Muscle of leg (tissue), 11 donors: Measurements from ENCODE around the gene KRT1. TPM values are rescaled to one million over a fixed set of nuclear protein-coding genes. Genes with fewer than 3 reads are reported as not detected.
A peak's percentile ranks its signal among the peaks of the same experiment; 100 is the strongest.

Source experiments
- DNase-seq: peaks from one replicate; pipeline ENCODE4 v3.0.0; 2013
- H3K27ac ChIP-seq: one replicate; pipeline ENCODE4 v1.5.1; 2013; ENCODE audit warnings: mild to moderate bottlenecking, low read length, control low read depth
- H3K27me3 ChIP-seq: one replicate; pipeline ENCODE4 v1.6.1; 2013; ENCODE audit warnings: low read length; ENCODE audit not compliant: control insufficient read depth, insufficient read depth
- H3K36me3 ChIP-seq: one replicate; pipeline ENCODE4 v1.6.1; 2013; ENCODE audit warnings: low read length; ENCODE audit not compliant: control insufficient read depth, insufficient read depth
- H3K4me1 ChIP-seq: one replicate; pipeline ENCODE4 v1.6.1; 2013; ENCODE audit warnings: low read length; ENCODE audit not compliant: control insufficient read depth, insufficient read depth
- H3K4me3 ChIP-seq: one replicate; pipeline ENCODE4 v1.5.1; 2013; ENCODE audit warnings: low read length, control low read depth
- H3K9me3 ChIP-seq: replicated peaks from 2 replicates; pipeline ENCODE4 v1.6.1; 2013; ENCODE audit warnings: low read depth, low read length; ENCODE audit not compliant: control insufficient read depth
- WGBS: methylation state at CpG from one replicate; pipeline ENCODE4 v1.1.5; 2013; ENCODE audit warnings: missing lambda C conversion rate; ENCODE audit not compliant: insufficient coverage; 5-methylcytosine and 5-hydroxymethylcytosine counted together
- polyA plus RNA-seq, 8 donors: library from polyadenylated mRNA; unstranded; fragments of 120-200 nt; gene quantifications; one replicate each; pipeline versions ENCODE4 v1.2.1 to v1.2.3, GENCODE V29; 2013; ENCODE audit warnings: inconsistent platforms in 1 of 8, low replicate concordance in 1 of 8; ENCODE audit not compliant: insufficient read length in 8 of 8, insufficient read depth in 1 of 8
- total RNA-seq: library from RNA; stranded (reverse); fragments of 120-200 nt; gene quantifications from one replicate; pipeline ENCODE4 v1.2.4, GENCODE V29; 2013

Gene KRT1
- total and polyA plus RNA-seq, 9 donors = 0.35 to 193 (median 1.8) TPM

DNA sequence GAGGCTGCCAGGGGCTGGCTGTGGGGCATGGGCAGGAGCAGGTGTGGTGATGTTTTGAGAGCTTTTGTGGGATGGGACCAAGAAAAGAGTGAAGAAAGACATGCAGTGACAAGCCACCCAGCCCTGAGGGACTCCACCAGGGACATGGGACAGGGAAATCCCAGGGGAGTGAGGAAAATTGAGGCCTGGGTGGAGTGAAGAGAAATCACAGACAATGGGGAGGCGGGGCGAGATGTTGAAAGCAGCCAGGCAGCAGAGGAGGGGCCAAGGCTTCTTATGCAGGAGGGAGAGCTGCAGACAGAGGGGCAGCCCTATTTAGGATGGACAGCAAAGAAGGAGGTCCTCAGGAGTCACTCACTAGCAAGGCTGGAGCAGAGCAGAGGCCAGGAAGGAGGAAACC, 4.2 kb upstream of the KRT1 start:
- no peaks in the 10 kb centered on the region for H3K4me1 ChIP-seq
- no peak for DNase-seq
- no peaks in the 10 kb centered on the region for H3K9me3 ChIP-seq
- H3K4me3 ChIP-seq = no peak overlapping the region
- peaks cover 15% of the 10 kb centered on the region for H3K27me3 ChIP-seq
- 25% methylated on average over 2 of the region's 2 CpGs for WGBS
- no peaks in the 10 kb centered on the region for H3K36me3 ChIP-seq
- H3K27ac ChIP-seq = no peak overlapping the region

DNA sequence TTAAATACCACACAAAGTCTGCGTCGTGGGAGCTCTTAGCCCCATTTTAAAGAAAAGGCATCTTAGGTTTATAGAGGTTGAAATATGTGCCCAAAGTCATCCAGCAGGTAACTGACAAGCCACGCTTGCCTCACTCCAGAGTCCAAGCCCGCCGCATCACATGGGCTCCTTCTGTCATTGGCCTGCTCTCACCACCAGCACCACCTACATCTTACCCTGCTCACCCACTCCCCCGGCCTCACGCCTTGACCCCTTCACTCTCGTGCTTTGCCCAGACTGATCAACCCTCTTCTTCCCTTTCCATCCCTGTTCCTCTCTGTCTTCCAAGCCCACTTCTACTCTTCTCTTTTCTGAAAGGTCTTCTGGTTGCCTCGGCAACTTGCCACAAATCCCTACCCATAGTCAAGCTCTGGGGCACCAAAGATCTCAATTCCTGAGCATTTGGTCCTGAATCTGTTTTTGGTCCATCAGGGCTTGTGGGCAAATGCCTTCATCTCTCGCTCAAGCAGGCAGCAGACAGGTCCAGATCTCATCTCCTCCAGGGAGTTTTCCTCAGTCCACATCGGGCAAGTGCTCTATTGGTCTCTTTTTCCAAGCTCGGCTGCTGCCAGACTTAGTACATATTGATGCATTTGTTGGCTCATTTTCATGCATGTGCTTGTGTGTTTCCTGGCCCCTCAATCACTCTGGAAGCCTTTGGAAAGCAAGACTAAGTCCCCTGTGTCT, 3.5 kb upstream of the KRT1 start:
- H3K4me1 ChIP-seq = no peaks in the 10 kb centered on the region
- peaks cover 15% of the 10 kb centered on the region for H3K27me3 ChIP-seq
- 87% methylated on average over 9 of the region's 12 CpGs for WGBS
- H3K27ac ChIP-seq = no peak overlapping the region
- H3K36me3 ChIP-seq = no peaks in the 10 kb centered on the region
- DNase-seq = no peak
- H3K4me3 ChIP-seq = no peak overlapping the region
- H3K9me3 ChIP-seq = no peaks in the 10 kb centered on the region

DNA sequence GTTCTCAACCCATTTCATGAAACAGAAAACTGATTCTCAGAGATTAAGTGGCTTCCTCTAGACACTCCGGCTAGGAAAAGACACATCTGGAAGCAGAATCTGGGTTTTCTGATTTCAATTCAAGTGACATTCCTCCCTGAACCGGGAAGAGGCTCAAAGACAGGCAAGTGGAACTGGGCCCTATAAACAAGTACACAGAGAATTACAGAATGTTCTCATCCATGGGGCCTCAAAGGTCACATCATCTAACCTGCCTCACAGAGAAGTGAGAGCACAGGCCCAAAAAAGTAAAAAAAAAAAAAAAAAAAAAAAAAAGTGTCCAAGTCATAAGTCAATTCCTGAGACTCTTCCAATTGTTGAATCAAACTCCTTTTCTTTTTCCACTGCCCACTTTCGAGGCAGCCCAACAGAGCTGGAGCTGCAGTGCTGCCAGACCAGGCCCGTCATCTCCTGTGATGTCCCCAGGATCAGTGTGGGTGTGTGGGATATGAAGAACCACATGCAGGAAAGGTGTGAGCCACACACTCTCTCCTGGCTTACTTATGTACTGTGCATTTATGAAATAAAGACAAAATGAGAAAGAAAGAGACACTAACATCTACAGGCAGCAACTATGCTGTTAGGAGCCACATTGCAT, 2.8 kb upstream of the KRT1 start:
- WGBS = 37% methylated on average over 2 of the region's 4 CpGs
- peak; percentile 45 for DNase-seq
- no peak overlapping the region for H3K27ac ChIP-seq
- H3K36me3 ChIP-seq = no peaks in the 10 kb centered on the region
- H3K27me3 ChIP-seq = peaks cover 14% of the 10 kb centered on the region
- H3K4me3 ChIP-seq = no peak overlapping the region
- no peaks in the 10 kb centered on the region for H3K9me3 ChIP-seq
- no peaks in the 10 kb centered on the region for H3K4me1 ChIP-seq

DNA sequence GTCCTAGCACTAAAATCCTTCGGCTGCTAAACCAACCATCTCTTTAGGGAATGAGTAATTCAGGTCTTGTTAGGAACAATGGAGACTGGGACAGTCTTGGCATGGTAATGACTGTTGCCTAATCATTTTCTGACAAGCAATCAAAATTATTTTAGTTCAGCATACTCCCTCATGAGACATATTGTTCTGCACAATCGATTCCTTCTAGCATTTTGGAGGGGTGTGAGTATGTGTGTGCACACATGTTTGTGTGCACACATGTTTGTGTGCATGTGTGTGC, 2.1 kb upstream of the KRT1 start:
- Histone ChIP-seq H3K4me3 (no peak overlapping the region), H3K27me3 (peaks cover 11% of the 10 kb centered on the region), H3K4me1 (no peaks in the 10 kb centered on the region), H3K36me3 (no peaks in the 10 kb centered on the region), H3K27ac (no peak overlapping the region), H3K9me3 (no peaks in the 10 kb centered on the region)
- DNase-seq = no peak
- no CpG with 5 or more reads among the region's 2 CpGs for WGBS

- Histone ChIP-seq H3K36me3 (no peaks in the 10 kb centered on the region), H3K4me1 (no peaks in the 10 kb centered on the region), H3K4me3 (no peak overlapping the region), H3K27me3 (peaks cover 11% of the 10 kb centered on the region), H3K27ac (no peak overlapping the region), H3K9me3 (no peaks in the 10 kb centered on the region)
- WGBS = 87% methylated on average over 7 of the region's 12 CpGs
- no peak for DNase-seq
Observed at GRCh38 chr12:52681526-52682380, 1.5 kb upstream of the KRT1 start.

GRCh38 chr12:52679875-52680274, 332 bp downstream of the KRT1 start:
- WGBS = 80% methylated on average over 2 of the region's 5 CpGs
- no peaks in the 10 kb centered on the region for H3K36me3 ChIP-seq
- H3K27me3 ChIP-seq = peaks cover 8% of the 10 kb centered on the region
- DNase-seq = no peak
- no peaks in the 10 kb centered on the region for H3K9me3 ChIP-seq
- H3K4me3 ChIP-seq = no peak overlapping the region
- H3K27ac ChIP-seq = no peak overlapping the region
- H3K4me1 ChIP-seq = no peaks in the 10 kb centered on the region

GRCh38 chr12:52677671-52678070, 2.5 kb downstream of the KRT1 start:
- Histone ChIP-seq H3K9me3 (no peaks in the 10 kb centered on the region), H3K27ac (no peak overlapping the region), H3K4me1 (no peaks in the 10 kb centered on the region), H3K36me3 (no peaks in the 10 kb centered on the region), H3K27me3 (peaks cover 5% of the 10 kb centered on the region), H3K4me3 (no peak overlapping the region)
- WGBS = no CpG with 5 or more reads among the region's 1 CpG
- DNase-seq = no peak

GRCh38 chr12:52677126-52677525, 3.1 kb downstream of the KRT1 start:
- WGBS = no CpG with 5 or more reads among the region's 5 CpGs

DNA sequence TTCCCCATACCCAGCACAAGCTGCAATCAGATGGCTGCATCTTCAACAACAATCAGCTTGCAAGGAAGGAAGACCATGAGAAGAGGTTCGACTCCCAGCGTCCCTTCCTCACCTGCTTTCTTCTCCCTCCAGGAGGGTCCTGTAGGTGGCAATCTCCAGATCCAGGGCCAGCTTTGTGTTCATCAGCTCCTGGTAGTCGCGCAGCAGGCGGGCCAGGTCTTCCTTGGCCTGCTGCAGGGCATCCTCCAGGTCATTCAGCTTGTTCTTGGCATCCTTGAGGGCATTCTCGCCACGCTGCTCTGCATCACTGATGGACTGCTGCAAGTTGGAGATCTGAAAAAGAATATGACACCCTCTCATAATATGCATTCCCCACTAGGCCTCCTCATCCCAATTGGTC, 4.0 kb downstream of the KRT1 start:
- 83% methylated on average over 7 of the region's 7 CpGs for WGBS
- no peaks in the 10 kb centered on the region for H3K4me1 ChIP-seq
- DNase-seq = no peak
- no peak overlapping the region for H3K27ac ChIP-seq
- H3K4me3 ChIP-seq = no peak overlapping the region
- H3K36me3 ChIP-seq = no peaks in the 10 kb centered on the region
- H3K9me3 ChIP-seq = no peaks in the 10 kb centered on the region
- H3K27me3 ChIP-seq = peaks cover 5% of the 10 kb centered on the region

More at GRCh38 chr12:52677126-52677525, 3.1 kb downstream of the KRT1 start:
- Histone ChIP-seq H3K9me3 (no peaks in the 10 kb centered on the region), H3K27ac (no peak overlapping the region), H3K4me1 (no peaks in the 10 kb centered on the region), H3K36me3 (no peaks in the 10 kb centered on the region), H3K4me3 (no peak overlapping the region), H3K27me3 (peaks cover 5% of the 10 kb centered on the region)
- DNase-seq = no peak

DNA sequence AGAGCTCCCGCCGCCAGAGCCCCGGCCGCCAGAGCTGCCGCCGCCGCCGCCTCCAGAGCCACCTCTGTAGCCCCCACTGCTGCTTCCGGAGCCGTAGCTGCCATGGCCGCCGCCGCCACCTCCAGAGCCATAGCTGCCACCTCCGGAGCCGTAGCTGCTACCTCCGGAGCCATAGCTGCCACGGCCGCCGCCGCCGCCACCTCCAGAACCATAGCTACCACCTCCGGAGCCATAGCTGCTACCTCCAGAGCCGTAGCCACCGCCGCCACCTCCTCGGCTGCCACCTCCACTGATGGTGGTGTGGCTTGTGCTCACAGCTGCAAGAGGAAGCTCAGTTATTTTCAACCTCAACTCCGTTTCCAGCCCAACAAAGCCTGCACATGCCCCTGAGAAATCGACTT, 4.9 kb downstream of the KRT1 start:
- Histone ChIP-seq H3K27me3 (peaks cover 5% of the 10 kb centered on the region), H3K9me3 (no peaks in the 10 kb centered on the region), H3K36me3 (no peaks in the 10 kb centered on the region), H3K4me3 (no peak overlapping the region), H3K27ac (no peak overlapping the region), H3K4me1 (no peaks in the 10 kb centered on the region)
- DNase-seq = no peak
- WGBS = 93% methylated on average over 25 of the region's 28 CpGs
